G401.6 (cell line): Measurements from ENCODE around the gene TCFL5.

Experiments used
- FAIRE-seq: peaks from 2 replicates; lab custom pipeline; 2012; peaks lifted over from hg19 to GRCh38; lab: Jason Lieb, UNC

TCFL5 gene

DNA sequence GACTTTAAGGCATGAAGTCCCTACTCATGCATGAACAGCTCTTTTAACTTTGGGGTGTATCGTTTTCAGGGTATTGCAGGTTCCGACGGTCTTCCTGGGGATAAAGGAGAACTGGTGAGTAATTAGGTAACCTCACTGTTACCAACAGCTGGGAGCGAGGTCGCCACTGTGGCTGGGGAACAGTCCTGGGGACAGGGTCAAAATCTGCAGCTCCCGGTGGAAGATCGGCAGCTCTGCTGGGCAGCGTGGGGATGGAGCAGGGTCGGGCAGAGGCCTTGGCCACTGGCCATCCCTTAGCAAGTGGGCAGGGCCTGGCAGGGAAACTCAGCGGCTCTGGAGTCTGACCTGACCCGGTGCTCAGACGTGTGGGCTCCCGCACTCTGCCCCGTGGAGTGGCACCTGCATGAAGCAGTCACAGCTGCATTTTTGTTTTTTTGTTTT lies 28.7 kb downstream of the TCFL5 start:
- FAIRE-seq: no peak

DNA sequence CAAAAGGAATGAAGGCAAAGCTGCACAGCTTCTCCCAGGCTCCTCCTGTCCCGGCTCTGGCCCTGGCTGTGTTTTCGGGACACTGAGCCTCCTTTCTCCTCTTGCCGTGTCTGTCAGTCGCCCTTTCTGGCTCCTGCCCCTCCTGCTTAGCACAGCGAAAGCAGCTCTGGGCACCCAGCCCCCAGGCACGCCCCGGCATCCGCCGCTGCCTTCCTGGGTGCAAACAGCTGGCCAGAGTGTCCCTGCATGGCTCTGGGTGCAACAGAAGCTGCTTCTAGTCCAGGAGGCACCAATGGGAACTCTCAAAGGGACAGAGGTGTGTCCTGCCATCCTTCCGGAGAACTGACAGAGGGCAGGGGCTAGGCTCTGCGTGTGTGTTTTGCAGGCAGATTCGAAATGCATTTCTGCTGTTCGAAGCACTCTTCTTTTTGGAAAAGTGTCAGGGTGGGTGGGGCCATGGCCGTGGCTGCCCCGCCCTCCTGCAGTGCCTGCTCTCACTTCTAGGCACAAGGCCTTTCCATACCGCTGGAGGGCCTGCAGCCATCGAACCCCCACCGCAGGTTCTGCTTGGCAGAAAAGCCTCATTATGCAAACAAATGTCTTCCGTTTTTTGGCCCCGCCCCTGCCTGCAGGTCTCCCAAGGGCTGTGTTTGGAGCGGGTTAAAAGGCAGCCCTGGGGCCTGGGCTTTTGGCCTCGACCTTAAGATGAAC lies 29.3 kb downstream of the TCFL5 start:
- no peak for FAIRE-seq

GRCh38 chr20:62831854-62832211 lies 29.8 kb downstream of the TCFL5 start:
- FAIRE-seq: no peak

DNA sequence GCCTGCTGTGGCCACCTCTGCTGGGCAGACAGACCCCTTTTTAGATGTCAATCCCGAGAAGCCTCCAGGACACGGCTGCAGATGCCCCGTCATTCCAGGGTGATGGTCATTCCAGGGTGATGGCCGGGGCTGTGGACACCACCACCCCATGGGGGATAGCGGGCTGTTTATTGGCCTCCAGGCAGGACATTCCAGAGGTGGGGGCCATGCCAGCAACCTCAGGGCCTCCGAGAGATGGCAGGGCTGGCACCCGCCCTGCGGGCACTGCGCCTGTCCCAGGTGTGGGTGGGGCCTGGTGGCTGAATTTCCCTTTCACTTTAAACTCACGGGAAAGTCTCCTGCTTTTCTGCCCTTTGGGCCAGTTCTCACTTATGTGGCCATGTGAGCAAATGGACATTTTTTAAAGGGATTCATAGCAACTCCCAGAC lies 30.2 kb downstream of the TCFL5 start:
- FAIRE-seq: no peak

DNA sequence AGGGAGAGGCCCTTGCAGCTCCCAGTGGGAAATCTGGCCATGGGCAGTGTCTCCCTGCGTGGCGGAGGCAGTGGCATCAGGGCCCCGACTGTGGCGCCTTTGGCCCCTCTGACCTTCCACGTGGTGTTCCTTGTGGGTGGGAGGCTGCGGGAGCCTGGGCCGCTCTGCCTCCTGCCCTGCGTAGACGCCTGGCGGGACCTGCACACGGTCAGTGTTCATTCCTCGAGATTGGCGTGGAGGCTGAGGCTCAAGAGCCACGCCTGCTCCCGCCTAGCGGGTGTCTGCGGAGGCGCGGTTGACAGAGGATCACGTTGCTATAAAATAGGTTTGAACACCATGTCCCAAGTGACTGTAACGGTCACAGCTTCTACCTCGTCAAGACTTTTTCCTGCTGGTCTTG lies 30.8 kb downstream of the TCFL5 start:
- FAIRE-seq: no peak

DNA sequence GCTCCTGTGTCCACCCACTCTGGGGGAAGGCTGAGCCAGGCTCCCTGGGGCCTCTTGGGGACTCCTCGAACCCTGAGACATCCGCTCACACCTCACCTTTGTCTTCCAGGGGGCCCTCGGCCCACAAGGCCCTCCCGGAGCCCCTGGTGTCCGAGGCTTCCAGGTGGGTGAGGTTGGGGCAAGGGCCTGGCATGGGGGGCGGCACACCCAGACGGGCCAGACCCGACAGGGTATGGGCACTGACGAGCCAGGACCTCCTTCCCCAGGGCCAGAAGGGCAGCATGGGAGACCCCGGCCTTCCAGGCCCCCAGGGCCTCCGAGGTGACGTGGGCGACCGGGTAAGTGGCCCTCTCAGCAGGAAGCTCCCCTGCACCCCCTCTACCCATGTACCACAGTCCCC lies 31.4 kb downstream of the TCFL5 start:
- no peak for FAIRE-seq

- FAIRE-seq: no peak
Measured at GRCh38 chr20:62829231-62830230, 32.1 kb downstream of the TCFL5 start.

DNA sequence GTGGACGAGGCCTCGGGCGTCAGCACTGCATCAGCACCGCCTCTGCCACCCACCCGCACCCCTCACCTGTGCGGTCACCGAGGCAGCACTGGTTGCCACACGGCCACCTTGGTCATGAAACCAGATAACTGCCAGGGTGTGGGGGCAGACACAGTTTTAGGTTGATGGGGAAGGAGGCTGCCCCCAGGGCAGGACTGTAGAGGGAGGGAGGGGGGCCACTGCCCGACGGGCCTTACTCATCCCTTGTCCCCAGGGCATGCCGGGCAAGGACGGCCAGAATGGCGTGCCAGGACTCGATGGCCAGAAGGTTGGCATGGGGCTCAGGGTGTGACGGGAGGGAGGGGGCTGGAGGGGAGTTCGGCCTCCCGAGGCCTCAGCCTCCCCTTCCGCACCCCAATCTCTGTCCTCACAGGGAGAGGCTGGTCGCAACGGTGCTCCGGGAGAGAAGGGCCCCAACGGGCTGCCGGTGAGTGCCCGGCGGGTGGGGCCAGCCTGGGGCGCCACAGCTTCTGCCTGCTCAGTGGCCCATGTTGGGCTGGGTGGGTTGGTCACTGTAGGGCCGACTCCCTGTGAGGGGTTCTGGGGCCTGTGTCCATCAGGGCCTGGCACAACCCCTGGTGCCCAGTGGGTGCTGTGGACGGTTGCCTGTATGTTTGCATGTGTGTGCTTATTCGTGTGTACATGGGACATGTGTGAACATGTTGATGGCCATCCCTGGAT lies 33.0 kb downstream of the TCFL5 start:
- FAIRE-seq: no peak

- no peak for FAIRE-seq
Measured at GRCh38 chr20:62828051-62828450, 33.6 kb downstream of the TCFL5 start.

DNA sequence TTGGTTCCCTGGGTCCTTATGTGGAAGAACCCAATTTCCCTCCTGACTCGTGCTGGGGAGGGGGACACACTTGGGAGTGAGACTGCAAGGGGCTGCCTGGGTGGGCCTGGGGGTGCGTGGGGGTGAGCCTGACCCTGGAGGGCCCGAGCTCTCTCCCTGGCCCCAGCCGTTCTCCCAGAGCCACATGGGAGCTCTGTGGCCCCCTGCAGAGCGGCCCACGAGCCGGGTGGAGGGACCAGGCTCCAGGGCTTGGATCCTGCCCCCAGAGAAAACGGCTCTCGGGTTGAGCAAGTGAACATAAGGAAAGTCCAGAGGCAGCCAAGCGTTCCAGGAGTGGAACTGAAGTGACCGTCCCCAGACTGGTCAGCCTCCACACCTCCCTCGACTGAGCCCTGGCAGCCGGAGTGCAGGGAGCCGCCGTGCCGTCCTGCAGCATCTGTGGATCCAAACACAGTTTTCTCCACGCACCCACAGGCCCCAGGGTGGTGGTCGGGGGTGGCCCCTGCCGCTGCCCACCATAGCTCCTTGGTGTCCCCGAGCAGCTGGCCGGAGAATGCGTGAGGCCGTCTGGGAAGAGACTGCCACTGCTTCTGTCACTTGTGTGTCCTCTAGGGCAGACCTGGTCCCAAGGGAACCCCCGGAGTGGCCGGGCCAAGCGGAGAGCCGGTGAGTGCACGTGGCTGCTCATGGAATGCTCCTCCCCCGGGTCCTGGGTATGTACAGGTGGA lies 34.1 kb downstream of the TCFL5 start:
- FAIRE-seq: no peak

DNA sequence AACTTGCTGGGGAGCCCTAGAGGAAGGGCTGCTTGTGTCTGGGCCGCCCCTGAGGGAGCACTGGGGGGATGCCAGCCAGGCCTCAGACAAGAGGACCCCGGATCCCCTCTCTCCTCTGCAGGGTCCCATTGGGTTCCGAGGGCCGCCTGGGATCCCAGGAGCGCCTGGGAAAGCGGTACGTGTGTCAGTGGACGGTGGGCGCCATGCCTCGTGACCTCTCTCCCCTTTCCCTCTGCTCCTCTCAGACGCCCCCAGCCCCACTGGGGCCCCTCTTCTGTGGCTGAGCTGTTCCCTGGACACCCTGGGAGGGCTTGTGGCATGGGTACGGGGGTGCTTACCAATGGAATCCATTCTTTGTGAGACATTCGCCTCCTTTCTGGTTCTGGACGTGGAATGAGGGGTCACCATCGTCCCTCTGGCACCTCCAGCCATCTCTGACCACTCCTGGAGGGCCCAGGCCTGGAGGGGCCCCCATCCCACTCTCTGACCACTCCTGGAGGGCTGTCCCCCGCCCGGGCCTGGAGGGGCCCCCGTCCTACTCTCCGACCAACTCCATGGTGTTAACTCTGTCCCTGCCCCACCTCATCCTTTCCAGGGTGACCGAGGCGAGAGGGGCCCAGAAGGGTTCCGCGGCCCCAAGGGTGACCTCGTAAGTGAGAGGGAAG lies 34.8 kb downstream of the TCFL5 start:
- no peak for FAIRE-seq

- no peak for FAIRE-seq
Measured at GRCh38 chr20:62825986-62826645, 35.5 kb downstream of the TCFL5 start.

- no peak for FAIRE-seq
Measured at GRCh38 chr20:62825333-62825985, 36.2 kb downstream of the TCFL5 start.

DNA sequence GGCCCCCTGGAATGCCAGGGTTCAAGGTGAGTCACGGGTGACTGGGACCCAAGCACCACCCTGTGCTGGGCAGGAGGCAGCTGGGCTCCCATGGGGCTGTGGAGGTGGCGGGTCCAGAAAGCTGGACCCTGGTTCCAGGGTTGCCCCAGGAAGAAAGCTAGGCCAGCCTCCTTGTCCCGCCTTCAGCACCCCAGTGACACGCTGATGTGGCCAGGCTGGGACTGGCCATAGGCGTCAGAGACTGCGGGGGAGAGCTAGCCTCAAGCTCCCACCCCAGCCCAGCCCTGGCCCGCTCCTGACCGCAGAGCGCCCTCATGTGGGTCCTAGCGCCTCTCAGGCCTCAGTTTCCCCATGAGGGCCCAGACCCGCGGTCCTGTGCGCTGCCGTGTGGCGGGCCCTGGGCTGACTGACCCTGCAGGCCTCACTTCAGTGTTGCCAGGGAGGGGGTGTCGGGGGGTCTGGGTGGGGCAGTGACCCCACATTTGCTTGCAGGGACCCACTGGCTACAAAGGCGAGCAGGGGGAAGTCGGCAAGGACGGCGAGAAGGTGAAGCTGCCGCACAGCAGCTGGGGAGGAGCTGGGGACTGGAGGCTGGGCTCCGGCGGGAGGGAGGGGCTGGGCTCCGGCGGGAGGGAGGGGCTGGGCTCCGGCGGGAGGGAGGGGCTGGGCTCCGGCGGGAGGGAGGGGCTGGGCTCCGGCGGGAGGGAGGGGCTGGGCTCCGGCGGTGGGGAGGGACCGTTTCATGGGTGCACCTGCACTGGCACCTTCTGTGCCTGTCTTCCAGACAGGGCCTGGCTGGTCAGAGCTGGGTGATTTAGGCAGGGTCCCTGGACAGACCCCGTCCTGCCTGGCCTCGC lies 36.9 kb downstream of the TCFL5 start:
- no peak for FAIRE-seq

- FAIRE-seq: no peak
Measured at GRCh38 chr20:62823688-62824475, 37.7 kb downstream of the TCFL5 start.

DNA sequence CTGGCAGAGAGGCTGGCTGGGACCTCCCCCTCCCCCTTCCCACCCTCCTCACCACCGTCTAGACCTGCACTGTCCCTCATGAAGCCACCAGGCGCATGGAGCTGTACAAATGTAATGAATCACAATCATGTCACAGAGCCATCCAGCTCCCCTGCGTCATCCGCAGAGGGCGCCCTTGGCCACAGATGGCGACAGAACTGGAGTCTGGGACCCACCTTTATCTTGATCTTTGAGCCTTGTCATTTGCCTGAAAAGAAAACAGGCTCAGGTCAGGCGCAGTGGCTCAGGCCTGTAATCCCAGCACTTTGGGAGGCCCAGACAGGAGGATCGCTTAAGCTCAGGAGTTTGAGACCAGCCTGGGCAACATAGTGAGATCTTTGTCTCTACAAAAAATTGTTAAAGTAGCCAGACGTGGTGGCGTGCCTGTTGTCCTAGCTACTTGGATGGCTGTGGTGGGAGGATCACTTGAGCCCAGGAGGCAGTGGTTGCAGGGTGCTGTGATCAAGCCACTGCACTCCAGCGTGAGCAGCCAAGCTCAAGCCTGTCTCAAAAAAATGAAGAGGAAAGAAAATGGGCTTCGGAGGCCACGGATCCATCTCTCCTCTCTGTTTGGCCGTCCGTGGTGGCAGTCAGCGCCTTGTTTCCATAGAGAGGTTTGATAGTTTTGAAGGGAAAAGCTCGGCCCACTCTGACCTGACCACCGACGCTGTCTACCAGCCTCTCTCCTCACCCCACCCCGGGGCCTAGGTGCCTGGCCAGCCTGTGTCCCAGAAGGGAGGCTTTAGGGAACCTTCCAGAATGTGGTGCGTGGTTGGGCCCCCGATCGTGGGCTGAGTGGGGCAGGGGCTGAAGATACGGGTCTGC lies 38.6 kb downstream of the TCFL5 start:
- FAIRE-seq: peak; percentile 79

GRCh38 chr20:62822239-62822787 lies 39.3 kb downstream of the TCFL5 start:
- FAIRE-seq: no peak
